K562 (cell line): Measurements from ENCODE around the gene BCAS3. TPM values are rescaled to one million over a fixed set of nuclear protein-coding genes. Genes with fewer than 3 reads are reported as not detected.
A peak's percentile ranks its signal among the peaks of the same experiment; 100 is the strongest.
"Not testable (repeated sequence)": the region's sequence is repeated elsewhere in the genome, so short reads cannot be mapped to it uniquely, and the experiment has no call there.

Experiments
- ATAC-seq: fragments of 200-7000 bp; cut with Tn5 transposase; 3 replicates; pipeline ENCODE4 v1.9.1; 2020; ENCODE audit warnings: moderate library complexity
- BruUV-seq: library from RNA; stranded (reverse); fragments of 400-500 nt; replicated peaks from 2 replicates; lab custom pipeline; 2021; lab: Mats Ljungman, UMichigan
- CTCF ChIA-PET: fragments of 300-600 bp; formaldehyde crosslinking; extraction: SDS; loops from one replicate; lab custom pipeline; 2021; ENCODE audit warnings: low intra/inter-chr PET ratio; lab: Yijun Ruan, JAX
- POLR2A ChIA-PET: fragments of 300-600, 350-650 bp; sonication (Branson Sonifier 250); formaldehyde crosslinking; extraction: SDS; loops from one replicate; lab custom pipeline; 2021; ENCODE audit warnings: antibody characterized with exemption, inconsistent platforms; lab: Yijun Ruan, JAX
- DNase-seq, 4 experiments: peaks; one replicate each; pipeline versions ENCODE4 v3.0.0 to v3.0.0-alpha.2; 2011 to 2018; ENCODE audit warnings: low spot score in 3 of 4, mixed read lengths in 3 of 4; ENCODE audit errors: extremely low read depth in 1 of 4
- FAIRE-seq: peaks from 2 replicates; lab custom pipeline; 2011; peaks lifted over from hg19 to GRCh38; lab: Jason Lieb, UNC
- H2AFZ ChIP-seq: 2 replicates; pipeline ENCODE4 v1.6.0; 2011; ENCODE audit warnings: low read depth, low read length, control low read depth, inconsistent platforms
- H3K27ac ChIP-seq: fragments of 200-600 bp; 3 replicates; pipeline ENCODE4 v1.8.0; 2011; ENCODE audit warnings: low read depth, mild to moderate bottlenecking, control low read depth, inconsistent platforms, low read length, moderate library complexity, mixed read lengths; ENCODE audit errors: extremely low read depth
- H3K27me3 ChIP-seq, 2 experiments: fragments of 300-600 bp in 1 of 2; 2 replicates in 1 of 2; 3 replicates in 1 of 2; pipeline versions ENCODE4 v1.6.0 to v1.8.0; 2011; ENCODE audit warnings: inconsistent platforms in 2 of 2, low read length in 2 of 2, mild to moderate bottlenecking in 1 of 2, mixed read lengths in 1 of 2, moderate library complexity in 1 of 2; ENCODE audit not compliant: control insufficient read depth in 2 of 2, insufficient read depth in 2 of 2
- H3K36me3 ChIP-seq: fragments of 300-600 bp; 3 replicates; pipeline ENCODE4 v1.8.0; 2011; ENCODE audit warnings: mild to moderate bottlenecking, low read length, inconsistent platforms; ENCODE audit not compliant: control insufficient read depth, insufficient read depth
- H3K4me1 ChIP-seq, 2 experiments: fragments of 200-600 bp in 1 of 2; replicated peaks in 1 of 2; 2 replicates in 1 of 2; 3 replicates in 1 of 2; pipeline versions ENCODE4 v1.5.1 to v1.8.0; 2011; ENCODE audit warnings: inconsistent platforms in 2 of 2, low read length in 2 of 2, mild to moderate bottlenecking in 1 of 2, mixed read lengths in 1 of 2, moderate library complexity in 1 of 2; ENCODE audit not compliant: control insufficient read depth in 2 of 2, insufficient read depth in 2 of 2
- H3K4me2 ChIP-seq: 2 replicates; pipeline ENCODE4 v1.6.1; 2011; ENCODE audit warnings: low read length, control low read depth, inconsistent platforms, mixed read lengths; ENCODE audit not compliant: insufficient read depth
- H3K4me3 ChIP-seq: fragments of 200-600 bp; sonication (generic), shearing (Covaris generic); 2 replicates; pipeline ENCODE4 v1.5.1; 2016; ENCODE audit warnings: control low read depth, inconsistent platforms
- H3K79me2 ChIP-seq: fragments of 200-600 bp; 3 replicates; pipeline ENCODE4 v1.8.0; 2011; ENCODE audit warnings: low read length, inconsistent platforms; ENCODE audit not compliant: control insufficient read depth, insufficient read depth
- H3K9ac ChIP-seq, 2 experiments: 2 replicates each; pipeline versions ENCODE4 v1.6.0 to v1.6.1; 2011; ENCODE audit warnings: low read depth in 2 of 2, low read length in 2 of 2, control low read depth in 1 of 2, inconsistent platforms in 1 of 2, mild to moderate bottlenecking in 1 of 2, mixed read lengths in 1 of 2; ENCODE audit not compliant: insufficient read depth in 1 of 2
- H3K9me1 ChIP-seq: one replicate; pipeline ENCODE4 v1.6.0; 2011; ENCODE audit warnings: inconsistent platforms, mild to moderate bottlenecking, low read length, moderate library complexity; ENCODE audit not compliant: control insufficient read depth, insufficient read depth
- H3K9me3 ChIP-seq: replicated peaks from 2 replicates; pipeline ENCODE4 v1.5.1; 2011; ENCODE audit warnings: low read depth, low read length, inconsistent platforms; ENCODE audit not compliant: control insufficient read depth, insufficient read depth
- H4K20me1 ChIP-seq: replicated peaks from 2 replicates; pipeline ENCODE4 v1.6.1; 2011; ENCODE audit warnings: low read length, inconsistent platforms, mixed read lengths; ENCODE audit not compliant: control insufficient read depth, insufficient read depth
- ZC3H4 ChIP-seq: sonication (generic); formaldehyde crosslinking; IDR thresholded peaks from 2 replicates; pipeline ENCODE4 v1.9.0; 2021; ENCODE audit warnings: missing genetic modification reagents, borderline replicate concordance
- ZNF316 ChIP-seq: fragments of 450-650 bp; IDR thresholded peaks from 2 replicates; pipeline ENCODE4 v1.6.1; 2016
- WGBS: fragments of 100-300 bp; shearing (Covaris generic); methylation state at CpG from one replicate; pipeline ENCODE4 v1.1.6; 2016; ENCODE audit warnings: low coverage, mixed read lengths; ENCODE audit not compliant: insufficient coverage; ENCODE audit errors: missing lambda C conversion rate; 5-methylcytosine and 5-hydroxymethylcytosine counted together
- in situ Hi-C: fragments of 300-500 bp; cut with MboI; formaldehyde crosslinking; loops from 4 replicates; pipeline ENCODE4 v1.15.0; 2018; ENCODE audit warnings: inconsistent platforms, mixed read lengths
- intact Hi-C: fragments of 100-400 bp; cut with micrococcal nuclease; formaldehyde crosslinking; loops from 2 replicates; pipeline ENCODE4 v1.14.2; 2022
- polyA plus RNA-seq, 8 experiments: library from polyadenylated mRNA; depleted of rRNA in 4 of 8; stranded (reverse) in 5 of 8; unstranded in 3 of 8; fragments of >200 nt; fragmentation: Nextera tagmentation in 2 of 8; fragmentation: Illumina TruSeq in 1 of 8; extraction: Ambion mirVana in 2 of 8; extraction: Trizol in 1 of 8; gene quantifications; 2 replicates each; pipeline versions ENCODE4 v1.2.1 to v1.2.3, GENCODE V29; 2011 to 2014; ENCODE audit warnings: inconsistent platforms in 1 of 8, missing spikeins in 1 of 8
- total RNA-seq, 7 experiments: library from RNA; depleted of rRNA in 6 of 7; stranded (reverse); fragments of >200 nt in 6 of 7; fragmentation: Illumina TruSeq in 2 of 7; extraction: Trizol in 2 of 7; gene quantifications; 2 replicates each; pipeline versions ENCODE4 v1.2.1 to v1.2.3, GENCODE V29; 2011 to 2021; ENCODE audit warnings: low replicate concordance in 1 of 7

Gene BCAS3
- total and polyA plus RNA-seq, 9 of the 15 experiments (the other 6 are each of a cell fraction or from before 2014, with no cell fraction given) = 1.9 to 5.5 (median 3.5) TPM

- H3K27me3 ChIP-seq, FAIRE-seq, intact Hi-C loops, H4K20me1 ChIP-seq, H3K9me1 ChIP-seq, H3K9ac ChIP-seq, H3K9me3 ChIP-seq, H3K36me3 ChIP-seq, H3K79me2 ChIP-seq, POLR2A ChIA-PET, ATAC-seq, BruUV-seq, CTCF ChIA-PET, H2AFZ ChIP-seq, in situ Hi-C loops, H3K4me3 ChIP-seq, H3K4me2 ChIP-seq, H3K27ac ChIP-seq, H3K4me1 ChIP-seq, DNase-seq: not testable (repeated sequence)
Observed at GRCh38 chr17:60935991-60936390, 258.3 kb downstream of the BCAS3 start.

GRCh38 chr17:60939318-60939717 lies 261.7 kb downstream of the BCAS3 start:
- POLR2A ChIA-PET = interaction anchor here (1.7 kb wide), 1 partner anchor 8 kb away, joined by 6 read pairs; no protein-coding TSS in a partner anchor
- BruUV-seq = no TSS peak
- Histone ChIP-seq H2AFZ (no peak overlapping the region), H4K20me1 (no peaks in the 10 kb centered on the region), H3K4me3 (no peak overlapping the region), H3K9me1 (no peaks in the 10 kb centered on the region), H3K27ac (no peak overlapping the region), H3K4me2 (no peak overlapping the region), H3K9me3 (no peaks in the 10 kb centered on the region), H3K79me2 (no peaks in the 10 kb centered on the region), H3K36me3 (no peaks in the 10 kb centered on the region), H3K9ac (no peak overlapping the region), H3K4me1 (no peaks in the 10 kb centered on the region; a peak in 1 of 5 replicates), H3K27me3 (peaks cover 0 to 2% of the 10 kb centered on the region in 2 experiments; a peak in 2 of 5 replicates)
- FAIRE-seq (no peak), ATAC-seq (no peak), DNase-seq (no peak)
- TF ChIP-seq ZNF316 (peak; percentile 46; the same call in 1 of the 2 replicates), ZC3H4 (CRISPR knock-in tag) (no peak)
- CTCF ChIA-PET = no interaction called here
- WGBS = 5% methylated on average over 2 of the region's 2 CpGs
- intact Hi-C loops = no loop called here
- in situ Hi-C loops = no loop called here
